H1 (cell line): Measurements from ENCODE around the gene CPZ.
"Not testable (repeated sequence)": the region's sequence is repeated elsewhere in the genome, so short reads cannot be mapped to it uniquely, and the experiment has no call there.

Experiments used
- CTBP2 ChIP-seq: IDR thresholded peaks from 2 replicates; pipeline ENCODE4 v1.7.0; 2011; ENCODE audit warnings: borderline replicate concordance, mild to moderate bottlenecking, moderate library complexity, mixed read lengths, low read length; ENCODE audit not compliant: insufficient read depth, insufficient read length
- EP300 ChIP-seq, 2 experiments: IDR thresholded peaks; 1 replicate in 1 of 2; 2 replicates in 1 of 2; pipeline ENCODE4 v1.6.1; 2011 to 2012; ENCODE audit warnings: low read depth in 2 of 2, low read length in 2 of 2, mild to moderate bottlenecking in 2 of 2, borderline replicate concordance in 1 of 2, inconsistent platforms in 1 of 2, moderate library complexity in 1 of 2
- HDAC2 ChIP-seq, 2 experiments: fragments of 300-600 bp in 1 of 2; sonication (generic) in 1 of 2; IDR thresholded peaks; 2 replicates each; pipeline ENCODE4 v1.6.1; 2011 to 2012; ENCODE audit warnings: low read depth in 2 of 2, low read length in 2 of 2, mild to moderate bottlenecking in 2 of 2, moderate library complexity in 2 of 2, borderline replicate concordance in 1 of 2, inconsistent platforms in 1 of 2
- POLR2AphosphoS5 ChIP-seq: IDR thresholded peaks from 2 replicates; pipeline ENCODE4 v1.6.1; 2011; ENCODE audit warnings: low read depth, low read length
- RFX5 ChIP-seq: IDR thresholded peaks from 2 replicates; pipeline ENCODE4 v1.6.1; 2011; ENCODE audit warnings: low read depth, low read length, improper control_type of control experiment, borderline replicate concordance
- SAP30 ChIP-seq: fragments of 300-600 bp; sonication (generic); IDR thresholded peaks from 2 replicates; pipeline ENCODE4 v1.7.1; 2012; ENCODE audit warnings: low read length, moderate library complexity, mild to moderate bottlenecking, inconsistent platforms; ENCODE audit not compliant: insufficient read depth, insufficient replicate concordance
- SP2 ChIP-seq: IDR thresholded peaks from 2 replicates; pipeline ENCODE4 v1.6.1; 2012; ENCODE audit warnings: mild to moderate bottlenecking, low read length, inconsistent platforms
- TAF1 ChIP-seq: IDR thresholded peaks from 2 replicates; pipeline ENCODE4 v1.6.1; 2011; ENCODE audit warnings: mild to moderate bottlenecking, low read depth, low read length
- TCF12 ChIP-seq: IDR thresholded peaks from 2 replicates; pipeline ENCODE4 v1.6.1; 2011; ENCODE audit warnings: low read depth, mild to moderate bottlenecking, low read length
- TF ChIP-seq, protein P1 (sequence below): IDR thresholded peaks from 2 replicates; pipeline ENCODE4 v1.6.1; 2012; ENCODE audit warnings: inconsistent platforms
- TF ChIP-seq, protein P2 (sequence below), 3 experiments: IDR thresholded peaks; 1 replicate in 2 of 3; 2 replicates in 1 of 3; pipeline versions ENCODE4 v1.5.1 to v1.6.1; 2011; ENCODE audit warnings: low read length in 3 of 3, mild to moderate bottlenecking in 3 of 3, inconsistent platforms in 2 of 3, low read depth in 1 of 3, moderate library complexity in 1 of 3; ENCODE audit not compliant: insufficient read depth in 1 of 3; ENCODE audit errors: control extremely low read depth in 1 of 3

DNA sequence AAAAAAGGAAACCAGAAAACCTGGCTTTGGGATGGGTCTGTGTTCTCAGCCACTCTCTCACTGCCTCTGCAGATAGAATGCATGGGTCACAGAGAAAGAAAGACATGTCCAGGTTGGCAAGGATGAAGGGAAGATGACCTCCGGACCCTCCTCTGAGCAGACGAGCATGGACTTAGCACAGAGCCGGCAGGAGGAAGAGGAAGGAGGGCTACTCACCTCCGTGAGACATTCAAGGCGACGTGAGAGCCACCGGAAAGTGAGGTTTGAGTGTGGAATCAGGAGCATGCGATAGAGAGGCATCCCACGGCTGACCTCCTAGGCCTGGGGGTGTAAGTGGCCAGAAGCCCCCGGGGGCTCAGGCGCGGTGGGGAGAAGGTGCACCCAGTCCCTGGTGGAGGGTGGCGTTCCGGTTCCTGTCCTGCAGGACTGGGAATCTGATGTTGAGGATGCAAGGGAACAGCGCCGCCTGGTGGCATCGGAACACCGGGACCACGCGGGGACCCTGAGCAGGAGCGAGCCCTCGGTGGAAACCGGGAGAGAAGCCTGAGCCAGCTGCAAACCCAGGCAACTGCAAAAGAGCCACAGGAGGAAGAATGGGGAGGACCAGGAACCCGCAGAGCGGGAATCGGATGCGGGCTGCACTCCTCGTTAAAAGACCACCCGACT lies 37.8 kb downstream of the CPZ start:
- TF ChIP-seq RFX5; HDAC2 (IDR thresholded peaks at IDR 0.05; ENCODE audit: borderline replicate concordance in 1 of 2, low read depth in 2 of 2, low read length in 2 of 2); TAF1; SAP30; CTBP2; EP300 (IDR thresholded peaks at IDR 0.05; ENCODE audit: borderline replicate concordance in 1 of 2, low read depth in 2 of 2, low read length in 2 of 2); TCF12; POLR2AphosphoS5; SP2: not testable (repeated sequence)
- TF ChIP-seq, protein P1, sequence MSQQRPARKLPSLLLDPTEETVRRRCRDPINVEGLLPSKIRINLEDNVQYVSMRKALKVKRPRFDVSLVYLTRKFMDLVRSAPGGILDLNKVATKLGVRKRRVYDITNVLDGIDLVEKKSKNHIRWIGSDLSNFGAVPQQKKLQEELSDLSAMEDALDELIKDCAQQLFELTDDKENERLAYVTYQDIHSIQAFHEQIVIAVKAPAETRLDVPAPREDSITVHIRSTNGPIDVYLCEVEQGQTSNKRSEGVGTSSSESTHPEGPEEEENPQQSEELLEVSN = not testable (repeated sequence)
- TF ChIP-seq, protein P2, sequence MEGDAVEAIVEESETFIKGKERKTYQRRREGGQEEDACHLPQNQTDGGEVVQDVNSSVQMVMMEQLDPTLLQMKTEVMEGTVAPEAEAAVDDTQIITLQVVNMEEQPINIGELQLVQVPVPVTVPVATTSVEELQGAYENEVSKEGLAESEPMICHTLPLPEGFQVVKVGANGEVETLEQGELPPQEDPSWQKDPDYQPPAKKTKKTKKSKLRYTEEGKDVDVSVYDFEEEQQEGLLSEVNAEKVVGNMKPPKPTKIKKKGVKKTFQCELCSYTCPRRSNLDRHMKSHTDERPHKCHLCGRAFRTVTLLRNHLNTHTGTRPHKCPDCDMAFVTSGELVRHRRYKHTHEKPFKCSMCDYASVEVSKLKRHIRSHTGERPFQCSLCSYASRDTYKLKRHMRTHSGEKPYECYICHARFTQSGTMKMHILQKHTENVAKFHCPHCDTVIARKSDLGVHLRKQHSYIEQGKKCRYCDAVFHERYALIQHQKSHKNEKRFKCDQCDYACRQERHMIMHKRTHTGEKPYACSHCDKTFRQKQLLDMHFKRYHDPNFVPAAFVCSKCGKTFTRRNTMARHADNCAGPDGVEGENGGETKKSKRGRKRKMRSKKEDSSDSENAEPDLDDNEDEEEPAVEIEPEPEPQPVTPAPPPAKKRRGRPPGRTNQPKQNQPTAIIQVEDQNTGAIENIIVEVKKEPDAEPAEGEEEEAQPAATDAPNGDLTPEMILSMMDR (IDR thresholded peaks at IDR 0.05; ENCODE audit: control extremely low read depth in 1 of 3, insufficient read depth in 1 of 3, low read depth in 1 of 3, low read length in 3 of 3) = not testable (repeated sequence)
